Activated CD8-positive, alpha-beta memory T cell treated with anti-CD3 and anti-CD28 coated beads for 36 hours (primary cell): Measurements from ENCODE around the gene PDGFC. TPM values are rescaled to one million over a fixed set of nuclear protein-coding genes. Genes with fewer than 3 reads are reported as not detected.

Experiments
- CTCF ChIA-PET: fragments of 350-600 bp; sonication (Branson Sonifier 250); formaldehyde crosslinking; loops from one replicate; lab custom pipeline; 2021; ENCODE audit warnings: antibody characterized with exemption; lab: Charles Lee
- POLR2A ChIA-PET: fragments of 350-600 bp; sonication (Branson Sonifier 250); formaldehyde crosslinking; loops from one replicate; lab custom pipeline; 2021; ENCODE audit warnings: antibody characterized with exemption; lab: Charles Lee
- total RNA-seq, 2 experiments: library from RNA; stranded (reverse); gene quantifications; one replicate each; pipeline ENCODE4 v1.2.3, GENCODE V29; 2021

The PDGFC gene
- total RNA-seq, 2 experiments from 2014 or later: not detected

DNA sequence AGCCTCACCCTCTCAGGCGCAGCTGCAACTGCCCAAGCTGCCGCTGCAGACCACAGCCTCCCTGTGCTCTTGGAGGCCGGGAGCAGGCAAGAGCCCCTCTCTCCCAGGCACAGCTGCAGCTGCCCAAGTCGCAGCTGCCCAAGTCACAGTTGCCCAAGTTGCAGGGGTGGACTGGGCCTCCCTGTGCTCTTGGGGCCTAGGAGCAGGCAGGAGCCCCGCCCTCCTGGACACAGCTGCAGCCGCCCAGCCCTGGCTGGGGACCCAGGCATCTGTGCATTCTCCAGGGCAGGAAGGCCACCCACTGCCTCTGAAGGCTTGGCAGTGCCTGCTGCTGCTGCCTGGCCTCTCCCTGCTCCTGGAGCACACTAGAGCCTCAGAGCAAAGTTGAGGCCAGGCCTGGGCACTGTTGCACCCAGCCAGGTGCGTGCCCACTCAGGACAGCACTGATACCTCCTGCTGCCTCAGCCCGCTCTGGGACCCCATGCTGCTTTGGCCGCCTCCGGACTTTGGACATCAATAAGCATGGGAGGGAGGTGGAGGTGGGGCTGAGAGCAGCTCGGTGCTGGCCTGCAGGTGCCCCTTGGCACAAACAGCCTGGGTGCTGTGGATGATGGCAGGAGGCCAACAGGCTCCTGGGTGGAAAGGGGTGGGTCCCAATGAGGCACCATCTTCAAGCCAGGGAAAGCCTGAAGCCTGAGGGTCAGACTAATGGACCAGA, 247.5 kb downstream of the PDGFC start:
- ChIA-PET POLR2A (no interaction called here), CTCF (no interaction called here)

DNA sequence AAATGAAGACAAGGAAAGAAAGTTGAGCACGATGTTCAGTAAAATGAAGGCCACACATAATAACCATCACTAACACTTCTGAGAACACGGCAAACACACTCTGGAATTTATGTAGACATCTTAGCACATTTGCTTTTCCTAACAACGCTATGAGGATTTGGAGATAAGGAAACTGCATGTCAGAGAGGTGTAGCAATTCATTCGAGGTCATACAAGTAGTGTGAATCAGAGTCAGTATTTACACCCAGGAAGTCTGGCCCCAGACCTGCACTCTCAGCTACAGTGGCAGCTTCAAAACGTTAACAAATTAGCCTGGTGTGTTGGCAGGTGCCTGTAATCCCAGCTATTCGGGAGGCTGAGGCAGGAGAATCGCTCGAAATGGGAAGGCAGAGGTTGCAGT, 253.4 kb downstream of the PDGFC start:
- POLR2A ChIA-PET: no interaction called here

DNA sequence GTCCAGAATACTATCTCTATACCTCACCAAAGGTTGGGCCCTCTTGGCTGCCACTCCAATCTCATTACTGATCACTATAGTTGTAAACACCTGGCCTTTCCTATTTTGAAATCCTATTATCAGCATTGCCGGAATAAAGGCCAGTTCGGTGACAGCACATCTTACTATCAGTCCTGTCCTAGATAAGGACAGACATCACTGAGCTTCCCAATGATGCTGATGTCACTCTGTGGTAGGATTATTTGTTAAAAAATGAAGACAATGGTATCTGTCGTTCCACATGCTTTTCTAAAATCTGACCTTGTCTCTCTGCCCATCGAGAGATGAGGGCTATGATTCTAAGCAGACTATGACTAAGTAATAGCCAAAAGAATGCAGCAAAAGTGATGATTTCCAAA, 260.4 kb downstream of the PDGFC start:
- ChIA-PET POLR2A (no interaction called here), CTCF (no interaction called here)

More for the DNA sequence above, 253.4 kb downstream of the PDGFC start:
- CTCF ChIA-PET: interaction anchor here (0.7 kb wide), 1 partner anchor 1237 kb away, joined by 5 read pairs; no protein-coding TSS in a partner anchor

Other genes starting within 250 kb of the PDGFC start
- gene GLRB, start 104.4 kb upstream of the PDGFC start, total RNA-seq: not detected
- not detected for gene GRIA2, start 248.9 kb upstream of the PDGFC start, total RNA-seq